ENCODE results near the gene NYNRIN.

The NYNRIN gene

DNA sequence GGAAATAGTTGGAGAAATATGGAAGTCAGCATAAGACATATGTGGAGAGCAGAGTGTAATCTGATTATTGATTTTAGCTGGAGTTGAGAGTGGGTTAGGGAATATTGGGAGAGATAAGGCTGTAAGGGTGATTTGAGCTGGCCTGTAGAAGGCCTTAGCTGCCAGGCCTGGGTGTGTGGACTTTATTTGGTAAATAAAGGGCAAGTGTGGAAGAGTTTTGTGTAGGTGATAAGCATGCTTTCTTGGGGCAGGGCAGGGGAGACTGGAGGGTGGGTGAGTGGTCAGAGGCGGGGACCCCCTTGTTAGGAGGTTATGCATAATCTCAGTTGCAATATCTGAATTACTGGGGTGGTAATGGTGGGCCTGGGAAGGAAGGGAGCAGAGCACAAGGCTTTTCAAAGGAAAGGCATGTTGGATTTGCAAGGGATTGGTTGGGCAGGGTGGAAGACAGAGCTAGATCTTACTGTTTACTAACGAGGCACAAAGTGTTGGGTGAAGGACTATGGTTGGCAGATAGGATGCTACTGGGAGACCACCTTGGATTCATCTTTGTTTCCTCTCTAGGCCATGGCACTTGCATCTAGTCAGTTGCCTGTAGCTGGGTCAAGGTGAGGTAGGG, 36.5 kb downstream of the NYNRIN start:
- no peak overlapping the region for H3K4me3 ChIP-seq (ENCODE audit: low read length)
- DNase-seq (ENCODE audit: low read depth), result no peak
- TF ChIP-seq, protein P1, sequence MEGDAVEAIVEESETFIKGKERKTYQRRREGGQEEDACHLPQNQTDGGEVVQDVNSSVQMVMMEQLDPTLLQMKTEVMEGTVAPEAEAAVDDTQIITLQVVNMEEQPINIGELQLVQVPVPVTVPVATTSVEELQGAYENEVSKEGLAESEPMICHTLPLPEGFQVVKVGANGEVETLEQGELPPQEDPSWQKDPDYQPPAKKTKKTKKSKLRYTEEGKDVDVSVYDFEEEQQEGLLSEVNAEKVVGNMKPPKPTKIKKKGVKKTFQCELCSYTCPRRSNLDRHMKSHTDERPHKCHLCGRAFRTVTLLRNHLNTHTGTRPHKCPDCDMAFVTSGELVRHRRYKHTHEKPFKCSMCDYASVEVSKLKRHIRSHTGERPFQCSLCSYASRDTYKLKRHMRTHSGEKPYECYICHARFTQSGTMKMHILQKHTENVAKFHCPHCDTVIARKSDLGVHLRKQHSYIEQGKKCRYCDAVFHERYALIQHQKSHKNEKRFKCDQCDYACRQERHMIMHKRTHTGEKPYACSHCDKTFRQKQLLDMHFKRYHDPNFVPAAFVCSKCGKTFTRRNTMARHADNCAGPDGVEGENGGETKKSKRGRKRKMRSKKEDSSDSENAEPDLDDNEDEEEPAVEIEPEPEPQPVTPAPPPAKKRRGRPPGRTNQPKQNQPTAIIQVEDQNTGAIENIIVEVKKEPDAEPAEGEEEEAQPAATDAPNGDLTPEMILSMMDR (conservative IDR thresholded peaks at IDR 0.05; ENCODE audit: low read depth, low read length), result no peak

DNA sequence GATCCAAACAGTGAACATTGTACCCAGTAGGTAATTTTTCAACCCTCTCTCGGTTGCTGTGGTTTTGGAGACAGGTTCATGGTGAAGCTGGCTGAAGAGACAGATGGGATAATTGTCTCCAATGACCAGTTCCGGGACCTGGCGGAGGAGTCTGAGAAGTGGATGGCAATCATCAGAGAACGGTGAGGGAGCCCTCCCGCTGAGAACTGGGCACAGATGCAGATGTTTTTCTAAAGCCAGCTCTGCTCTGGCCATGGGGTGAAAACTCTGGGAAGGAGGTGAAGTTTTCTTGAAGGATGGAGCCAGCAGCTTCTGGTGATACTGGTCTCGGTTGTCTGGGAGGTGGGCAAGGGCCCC, 37.2 kb downstream of the NYNRIN start:
- H3K4me3 ChIP-seq (ENCODE audit: low read length), result no peak overlapping the region
- TF ChIP-seq, protein P1 (conservative IDR thresholded peaks at IDR 0.05; ENCODE audit: low read depth, low read length), result no peak
- DNase-seq (ENCODE audit: low read depth), result no peak

DNA sequence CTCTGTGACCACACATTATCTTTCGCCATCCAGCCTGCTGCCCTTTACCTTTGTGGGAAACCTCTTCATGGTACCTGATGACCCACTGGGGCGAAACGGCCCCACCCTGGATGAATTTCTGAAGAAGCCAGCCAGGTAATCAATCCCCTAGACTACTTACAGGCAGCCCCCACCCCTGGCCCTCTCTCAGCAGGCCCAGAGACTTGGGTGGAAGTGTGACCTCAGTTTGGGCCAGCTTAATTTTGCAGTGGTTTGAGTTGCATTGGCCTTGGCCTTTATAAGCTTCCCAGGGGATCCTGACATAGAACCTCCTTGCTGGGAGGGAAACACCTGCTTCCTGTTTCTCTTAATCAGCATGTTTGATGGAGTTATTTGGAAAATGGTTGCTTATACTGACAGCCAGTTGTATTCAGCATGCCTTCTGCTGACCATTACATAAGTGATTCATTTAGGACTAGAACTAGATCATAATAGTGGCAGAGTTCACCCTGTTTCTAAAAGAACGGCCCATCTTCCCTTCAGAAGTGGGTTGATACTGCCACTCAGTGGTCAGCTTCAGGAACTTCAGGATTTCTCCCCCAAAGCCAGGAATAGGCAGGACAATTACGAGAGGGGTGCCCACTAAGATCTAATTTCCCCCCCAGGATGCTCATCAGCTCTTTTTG, 37.7 kb downstream of the NYNRIN start:
- no peak for DNase-seq (ENCODE audit: low read depth)
- no peak overlapping the region for H3K4me3 ChIP-seq (ENCODE audit: low read length)
- TF ChIP-seq, protein P1 (conservative IDR thresholded peaks at IDR 0.05; ENCODE audit: low read depth, low read length), result peak; percentile 80

- TF ChIP-seq, protein P1 (conservative IDR thresholded peaks at IDR 0.05; ENCODE audit: low read depth, low read length), result no peak
- DNase-seq (ENCODE audit: low read depth), result no peak
- no peak overlapping the region for H3K4me3 ChIP-seq (ENCODE audit: low read length)
These were observed 38.4 kb downstream of the NYNRIN start for GRCh38 chr14:24437020-24437735.

DNA sequence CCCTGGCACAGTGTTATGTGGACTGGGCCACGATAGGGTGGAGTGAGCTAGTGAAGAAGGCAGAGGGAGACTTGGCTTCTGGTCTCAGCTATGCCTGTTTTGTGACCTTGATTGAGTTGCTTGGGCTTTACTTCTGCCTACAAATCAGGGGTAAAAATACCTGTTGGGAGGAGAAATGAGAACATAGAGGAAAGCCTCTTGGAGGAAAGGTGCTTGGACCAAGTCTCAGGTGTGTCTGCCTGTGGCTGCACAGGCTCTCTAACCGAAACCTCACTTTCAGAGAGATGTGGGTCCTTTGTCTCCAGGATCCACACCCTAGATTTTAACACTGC, 38.9 kb downstream of the NYNRIN start:
- DNase-seq (ENCODE audit: low read depth), result no peak
- TF ChIP-seq, protein P1 (conservative IDR thresholded peaks at IDR 0.05; ENCODE audit: low read depth, low read length), result no peak
- no peak overlapping the region for H3K4me3 ChIP-seq (ENCODE audit: low read length)

- TF ChIP-seq, protein P1 (conservative IDR thresholded peaks at IDR 0.05; ENCODE audit: low read depth, low read length), result no peak
- no peak for DNase-seq (ENCODE audit: low read depth)
- no peak overlapping the region for H3K4me3 ChIP-seq (ENCODE audit: low read length)
These were observed 39.7 kb downstream of the NYNRIN start for GRCh38 chr14:24438223-24439097.

All from retinal pigment epithelial cell (primary cell).